K562 (cell line): Measurements from ENCODE around the gene NKAPL. TPM values are rescaled to one million over a fixed set of nuclear protein-coding genes. Genes with fewer than 3 reads are reported as not detected.

Experiments used
- ARID3B ChIP-seq: fragments of 250-450 bp; sonication (Bioruptor Pico); IDR thresholded peaks from 2 replicates; pipeline ENCODE4 v1.4.0; 2020; ENCODE audit warnings: borderline replicate concordance
- ATF7 ChIP-seq: fragments of 450-650 bp; IDR thresholded peaks from 2 replicates; pipeline ENCODE4 v1.7.1; 2014; ENCODE audit warnings: mild to moderate bottlenecking, moderate library complexity
- ETS2 ChIP-seq: IDR thresholded peaks from 2 replicates; pipeline ENCODE4 v1.6.1; 2016; ENCODE audit warnings: borderline replicate concordance, missing genetic modification characterization, mild to moderate bottlenecking, moderate library complexity, missing compliant biosample characterization; ENCODE audit not compliant: poor library complexity, severe bottlenecking
- FOXJ3 ChIP-seq: sonication (generic); formaldehyde crosslinking; IDR thresholded peaks from 2 replicates; pipeline ENCODE4 v1.4.0; 2020; ENCODE audit warnings: mild to moderate bottlenecking, missing genetic modification reagents
- FOXP4 ChIP-seq: sonication (generic); formaldehyde crosslinking; IDR thresholded peaks from 2 replicates; pipeline ENCODE4 v1.8.0; 2022; ENCODE audit warnings: mild to moderate bottlenecking, missing genetic modification reagents, borderline replicate concordance
- GTF2E2 ChIP-seq: fragments of 200-800 bp; sonication (Bioruptor generic); IDR thresholded peaks from 2 replicates; pipeline ENCODE4 v1.6.1; 2016; ENCODE audit warnings: missing genetic modification characterization, missing compliant biosample characterization
- KLF6 ChIP-seq: fragments of 250-450 bp; sonication (Bioruptor Pico); IDR thresholded peaks from 2 replicates; pipeline ENCODE4 v1.4.0; 2020; ENCODE audit warnings: mild to moderate bottlenecking, moderate library complexity, borderline replicate concordance
- L3MBTL2 ChIP-seq: fragments of 450-650 bp; IDR thresholded peaks from 2 replicates; pipeline ENCODE4 v1.6.1; 2016; ENCODE audit warnings: mild to moderate bottlenecking, moderate library complexity
- MAFK ChIP-seq: IDR thresholded peaks from 2 replicates; pipeline ENCODE4 v1.6.1; 2011; ENCODE audit warnings: low read length, improper control_type of control experiment
- PCBP1 ChIP-seq: fragments of 200-400 bp; formaldehyde crosslinking; IDR thresholded peaks from 2 replicates; pipeline ENCODE4 v1.6.1; 2018; ENCODE audit warnings: mild to moderate bottlenecking, low read depth, low read length; ENCODE audit not compliant: poor library complexity, severe bottlenecking
- RFX1 ChIP-seq: fragments of 450-650 bp; IDR thresholded peaks from 2 replicates; pipeline ENCODE4 v1.6.1; 2016; ENCODE audit warnings: mild to moderate bottlenecking, moderate library complexity
- SNAPC5 ChIP-seq: fragments of 250-450 bp; sonication (Bioruptor Pico); IDR thresholded peaks from 2 replicates; pipeline ENCODE4 v1.8.0; 2021; ENCODE audit warnings: moderate library complexity, mild to moderate bottlenecking, inconsistent platforms
- TRIM25 ChIP-seq: fragments of 450-650 bp; IDR thresholded peaks from 2 replicates; pipeline ENCODE4 v1.7.0; 2016; ENCODE audit warnings: borderline replicate concordance
- TSHZ1 ChIP-seq: fragments of 250-450 bp; sonication (Bioruptor Pico); IDR thresholded peaks from 2 replicates; pipeline ENCODE4 v1.4.0; 2020; ENCODE audit warnings: mild to moderate bottlenecking, moderate library complexity
- XRCC3 ChIP-seq: fragments of 450-650 bp; IDR thresholded peaks from 2 replicates; pipeline ENCODE4 v1.6.1; 2017; ENCODE audit warnings: mild to moderate bottlenecking, moderate library complexity
- ZBTB8A ChIP-seq: fragments of 450-650 bp; IDR thresholded peaks from 2 replicates; pipeline ENCODE4 v1.6.1; 2018; ENCODE audit warnings: mild to moderate bottlenecking, moderate library complexity; ENCODE audit not compliant: partially characterized antibody
- polyA plus RNA-seq, 8 experiments: library from polyadenylated mRNA; depleted of rRNA in 4 of 8; stranded (reverse) in 5 of 8; unstranded in 3 of 8; fragments of >200 nt; fragmentation: Nextera tagmentation in 2 of 8; fragmentation: Illumina TruSeq in 1 of 8; extraction: Ambion mirVana in 2 of 8; extraction: Trizol in 1 of 8; gene quantifications; 2 replicates each; pipeline versions ENCODE4 v1.2.1 to v1.2.3, GENCODE V29; 2011 to 2014; ENCODE audit warnings: inconsistent platforms in 1 of 8, missing spikeins in 1 of 8
- total RNA-seq, 7 experiments: library from RNA; depleted of rRNA in 6 of 7; stranded (reverse); fragments of >200 nt in 6 of 7; fragmentation: Illumina TruSeq in 2 of 7; extraction: Trizol in 2 of 7; gene quantifications; 2 replicates each; pipeline versions ENCODE4 v1.2.1 to v1.2.3, GENCODE V29; 2011 to 2021; ENCODE audit warnings: low replicate concordance in 1 of 7

Gene NKAPL
- total and polyA plus RNA-seq, 9 of the 15 experiments (the other 6 are each of a cell fraction or from before 2014, with no cell fraction given): not detected

GRCh38 chr6:28225056-28225834, 33.9 kb upstream of the NKAPL start, which contains the start of gene ZSCAN9 (continued):
- TF ChIP-seq SNAPC5 (CRISPR knock-in tag): no peak
- peak; percentile 98 for TF ChIP-seq GTF2E2 (tag)
- TF ChIP-seq ATF7: peak; percentile 81
- peak; percentile 43; the same call in 1 of the 2 replicates for TF ChIP-seq MAFK
- no peak for TF ChIP-seq FOXP4 (CRISPR knock-in tag)
- TF ChIP-seq TRIM25: no peak
- TF ChIP-seq PCBP1: peak; percentile 62
- TF ChIP-seq ETS2 (tag): no peak
- no peak for TF ChIP-seq TSHZ1 (CRISPR knock-in tag)
- 0 out of 2 replicates have a peak, but pooled peaks have one; percentile 34 for TF ChIP-seq KLF6 (CRISPR knock-in tag)
- peak; percentile 73 for TF ChIP-seq L3MBTL2
- TF ChIP-seq RFX1: no peak
- TF ChIP-seq ARID3B (CRISPR knock-in tag): no peak
- TF ChIP-seq ZBTB8A: no peak
- TF ChIP-seq FOXJ3 (CRISPR knock-in tag): no peak
- TF ChIP-seq XRCC3: no peak
